ENCODE results near the gene CDKN2B-AS1.

Gene CDKN2B-AS1

DNA sequence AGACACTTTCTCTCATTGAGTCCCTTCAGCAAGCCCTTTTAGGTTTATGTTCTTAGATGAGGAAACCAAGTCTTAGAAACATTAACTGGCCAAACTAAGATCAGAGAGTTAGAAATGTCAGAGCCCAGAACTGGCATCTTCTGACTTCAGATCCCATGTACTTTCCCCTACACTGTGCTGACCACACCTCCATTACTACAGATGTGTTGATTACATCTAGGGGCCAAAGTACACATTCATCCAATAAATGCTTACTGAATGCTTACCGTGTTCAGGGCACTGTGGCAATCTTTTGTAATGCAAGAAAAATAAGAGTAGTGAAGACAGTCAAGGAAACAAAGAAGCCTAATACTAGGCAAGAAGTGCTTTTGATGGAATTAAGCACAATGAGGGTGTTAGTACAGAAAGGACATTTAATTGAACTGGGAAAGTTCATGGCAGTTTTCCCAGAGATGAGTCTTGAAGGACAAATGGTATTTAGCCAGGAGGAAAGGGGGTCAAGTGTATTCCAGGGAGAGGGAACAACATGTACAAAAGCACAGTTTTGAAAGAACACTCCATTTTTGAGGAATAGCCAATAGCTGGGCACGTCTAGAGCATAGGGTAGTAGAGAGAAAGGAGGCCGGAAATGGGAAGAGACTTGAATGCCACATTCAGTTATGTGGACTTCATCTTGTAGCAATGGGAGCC, 104.2 kb downstream of the CDKN2B-AS1 start:
- DNase-seq, result no peak

DNA sequence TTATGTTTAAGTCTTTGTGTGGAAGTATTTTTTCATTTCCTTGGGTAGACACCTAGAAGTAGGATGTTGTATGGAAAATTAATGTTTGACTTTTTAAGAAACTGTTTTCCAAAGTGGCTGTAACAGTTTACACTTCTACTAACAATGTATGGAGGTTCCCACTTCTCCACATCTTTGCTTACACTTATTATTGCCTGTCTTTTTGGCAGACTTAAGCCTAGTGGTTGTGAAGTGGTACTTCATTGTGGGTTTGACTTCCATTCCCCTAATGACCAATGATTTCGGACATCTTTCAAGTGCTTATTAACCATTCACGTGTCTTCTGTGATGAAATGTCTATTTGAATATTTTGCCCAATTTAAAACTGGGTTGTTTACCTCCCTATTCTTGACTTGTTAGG, 106.0 kb downstream of the CDKN2B-AS1 start:
- DNase-seq, result no peak

DNA sequence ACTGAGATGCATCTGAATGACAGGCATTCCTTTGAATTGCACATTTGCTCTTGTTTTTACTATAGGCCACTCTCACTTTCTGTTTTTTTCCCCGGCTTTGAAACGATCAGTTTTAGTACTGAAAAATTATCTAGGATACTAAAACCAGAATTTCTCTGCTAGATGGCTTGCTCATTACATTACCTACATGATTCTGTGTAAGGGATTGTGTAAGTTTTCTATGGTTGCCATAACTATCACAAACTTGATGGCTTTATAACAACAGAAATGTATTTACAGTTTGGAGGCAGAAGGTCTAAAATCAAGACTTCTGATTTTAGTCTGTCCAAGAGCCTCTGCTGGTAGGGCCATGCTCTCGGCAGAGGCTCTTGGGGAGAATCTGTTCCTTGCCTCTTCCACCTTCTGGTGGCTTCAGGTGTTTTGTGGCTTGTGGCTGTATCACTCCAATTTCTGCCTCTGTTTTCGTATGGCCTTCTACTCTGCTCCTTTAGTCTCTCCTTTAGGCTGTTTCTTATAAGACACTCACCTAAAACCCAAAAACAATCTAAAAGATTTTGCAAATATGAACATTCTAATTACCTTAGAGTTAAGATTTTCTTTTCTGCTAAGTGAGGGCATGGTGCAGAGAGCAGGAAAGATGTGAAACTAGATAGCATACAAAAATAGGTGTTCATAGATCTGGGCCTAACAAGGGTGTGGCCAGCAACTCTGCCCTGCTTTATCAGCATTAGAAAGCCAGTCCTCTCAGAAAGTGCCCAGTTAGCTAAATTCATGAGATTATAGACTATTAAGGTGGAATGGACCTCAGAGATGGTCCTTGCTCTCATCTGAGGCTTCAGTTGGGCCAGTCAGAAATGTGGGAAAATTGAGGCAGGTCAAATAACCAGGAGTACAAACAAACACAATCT, 107.8 kb downstream of the CDKN2B-AS1 start:
- DNase-seq, result no peak

DNA sequence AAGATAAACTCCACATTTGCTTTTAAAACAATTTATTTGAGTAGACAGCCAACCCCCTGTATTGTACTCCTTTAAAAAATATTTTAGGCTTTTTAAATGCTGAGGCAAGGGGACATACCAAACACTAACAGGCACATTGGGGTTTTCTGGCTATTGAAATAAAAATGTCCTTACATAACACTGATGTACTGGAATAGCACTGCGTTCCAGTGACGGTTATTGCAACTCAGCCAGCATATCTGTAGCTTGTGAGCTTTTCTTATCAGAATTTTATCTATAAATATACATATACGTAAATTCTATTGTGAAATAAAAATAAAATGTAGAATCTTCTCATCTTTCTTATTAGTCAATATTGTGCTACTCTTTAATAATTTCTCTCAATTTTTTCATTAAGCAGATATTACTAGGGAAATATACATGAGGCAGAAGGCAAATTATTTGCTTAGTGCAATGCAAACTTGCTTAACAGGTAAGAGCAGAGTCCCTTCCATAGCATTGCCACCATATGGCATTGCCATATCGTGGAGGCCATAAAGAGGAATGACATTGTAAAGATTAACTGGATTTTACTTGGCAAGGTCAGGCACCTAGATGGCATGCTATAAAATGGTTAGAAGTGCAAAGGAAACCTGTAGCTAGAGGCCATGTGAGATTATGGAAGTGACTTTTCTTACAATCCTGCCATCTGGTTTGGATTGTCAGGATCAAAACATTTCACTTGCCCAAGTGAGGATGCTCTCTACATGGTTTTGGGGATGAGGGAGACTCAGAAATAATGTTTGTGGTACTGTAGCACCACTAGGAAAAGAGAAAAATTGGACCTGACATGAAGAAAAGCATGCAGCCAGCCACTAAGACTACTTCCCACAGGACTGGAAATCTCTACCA, 109.3 kb downstream of the CDKN2B-AS1 start:
- DNase-seq, result no peak

DNA sequence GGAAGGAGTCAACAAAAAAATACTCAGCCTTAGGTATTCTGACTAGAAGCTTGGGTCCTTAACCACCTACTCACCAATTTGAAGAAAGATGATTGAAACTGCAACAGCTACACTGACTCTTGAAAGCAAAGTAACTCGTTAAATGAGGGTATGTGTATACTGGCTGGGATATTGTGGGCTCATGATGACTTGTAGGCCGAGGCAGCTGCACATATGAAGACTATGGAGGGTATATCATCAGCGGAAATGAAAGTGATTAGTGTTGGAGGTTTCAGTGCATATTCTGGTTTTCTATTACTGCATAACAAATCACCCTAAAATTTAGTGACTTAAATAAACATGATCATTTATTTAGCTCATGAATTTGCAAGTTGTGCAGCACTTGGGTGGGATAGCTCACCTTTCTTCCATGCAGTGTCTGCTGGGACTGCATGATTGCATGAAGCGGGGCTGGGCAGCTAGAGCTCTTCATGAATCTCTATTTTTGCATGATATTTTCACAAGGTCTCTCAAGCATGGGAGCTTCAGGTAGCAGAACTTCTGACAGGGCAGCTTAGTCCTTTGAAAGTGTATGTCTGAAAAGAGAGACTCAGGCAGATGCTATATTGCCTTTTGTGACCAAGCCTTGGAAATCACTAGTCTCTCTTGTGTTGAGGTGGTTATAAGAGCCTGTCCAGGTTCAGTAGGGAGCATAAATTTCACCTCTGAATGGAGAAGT, 110.6 kb downstream of the CDKN2B-AS1 start:
- no peak for DNase-seq

DNA sequence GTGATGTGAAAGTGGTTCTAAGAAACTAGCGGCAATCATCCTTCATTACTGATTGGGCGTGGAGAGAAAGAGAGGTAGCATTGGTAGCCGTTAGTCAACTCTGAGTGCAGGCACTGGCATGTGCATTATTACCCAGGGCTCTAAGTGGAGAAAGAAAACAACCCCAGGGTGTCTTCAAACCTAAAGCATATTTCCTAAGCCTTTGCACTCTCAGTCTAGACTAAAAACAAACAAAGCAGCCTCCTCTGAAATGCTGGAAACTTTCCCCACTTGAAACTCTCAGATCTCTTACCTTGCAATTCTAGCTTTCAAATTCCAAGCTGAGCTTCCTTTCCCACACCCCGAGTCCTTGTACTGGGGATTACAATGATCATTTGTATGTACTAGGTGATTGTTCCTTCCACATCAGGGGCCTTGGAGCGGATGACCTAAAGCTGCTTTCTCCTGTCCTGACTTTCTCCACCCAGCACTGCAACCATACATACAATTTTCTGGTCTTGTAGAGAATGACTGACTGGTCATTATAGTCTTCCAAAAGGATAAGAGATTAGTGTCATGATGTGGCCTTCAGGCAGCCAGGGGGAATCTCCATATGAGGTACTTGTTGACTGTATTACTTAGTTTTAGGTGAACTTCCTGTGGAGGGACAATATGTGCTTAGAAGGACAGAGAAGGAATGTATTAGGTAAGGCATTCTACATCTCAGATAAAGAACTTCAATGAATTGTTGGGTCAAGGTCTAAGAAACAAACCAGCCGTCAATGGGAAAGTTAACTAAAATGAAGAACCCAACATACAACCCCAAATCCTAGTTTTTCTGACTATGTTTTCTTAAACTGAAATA, 112.8 kb downstream of the CDKN2B-AS1 start:
- no peak for DNase-seq

DNA sequence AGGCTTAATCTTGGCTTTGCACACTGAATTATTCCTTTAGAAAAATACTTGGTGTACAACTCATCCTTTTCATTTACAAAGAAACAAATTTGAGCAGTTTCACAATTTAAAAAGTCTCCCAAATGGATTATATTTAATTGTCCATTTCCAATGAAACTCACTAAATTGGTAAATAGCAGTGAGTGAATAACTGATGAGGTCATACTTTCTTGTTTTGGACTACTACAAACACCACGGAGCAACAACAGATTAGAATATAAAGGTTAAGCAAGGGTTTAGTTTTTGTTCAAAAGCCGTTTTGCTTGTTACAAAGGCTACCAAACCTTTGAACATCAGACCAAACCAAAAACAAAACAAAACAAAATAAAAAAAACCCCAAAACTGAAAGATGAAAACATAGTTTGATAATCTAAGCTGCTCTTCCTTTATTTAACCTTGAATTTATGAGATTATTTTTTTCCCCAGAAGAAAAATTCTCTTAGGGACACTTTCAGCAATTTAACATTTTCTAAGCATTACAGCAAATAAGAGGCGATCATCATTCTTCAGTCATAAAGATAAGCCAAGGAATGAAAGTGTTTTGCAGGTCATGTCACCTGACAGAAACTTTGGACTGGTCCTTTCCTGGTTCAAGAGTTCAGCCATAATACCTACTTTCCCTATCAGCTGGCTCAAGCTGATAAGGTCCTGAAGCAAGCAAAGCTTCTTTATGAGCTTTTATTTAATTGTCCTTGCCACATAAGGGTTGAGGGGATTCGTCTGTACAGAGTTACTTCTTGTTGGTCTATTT, 114.2 kb downstream of the CDKN2B-AS1 start:
- DNase-seq, result no peak

DNA sequence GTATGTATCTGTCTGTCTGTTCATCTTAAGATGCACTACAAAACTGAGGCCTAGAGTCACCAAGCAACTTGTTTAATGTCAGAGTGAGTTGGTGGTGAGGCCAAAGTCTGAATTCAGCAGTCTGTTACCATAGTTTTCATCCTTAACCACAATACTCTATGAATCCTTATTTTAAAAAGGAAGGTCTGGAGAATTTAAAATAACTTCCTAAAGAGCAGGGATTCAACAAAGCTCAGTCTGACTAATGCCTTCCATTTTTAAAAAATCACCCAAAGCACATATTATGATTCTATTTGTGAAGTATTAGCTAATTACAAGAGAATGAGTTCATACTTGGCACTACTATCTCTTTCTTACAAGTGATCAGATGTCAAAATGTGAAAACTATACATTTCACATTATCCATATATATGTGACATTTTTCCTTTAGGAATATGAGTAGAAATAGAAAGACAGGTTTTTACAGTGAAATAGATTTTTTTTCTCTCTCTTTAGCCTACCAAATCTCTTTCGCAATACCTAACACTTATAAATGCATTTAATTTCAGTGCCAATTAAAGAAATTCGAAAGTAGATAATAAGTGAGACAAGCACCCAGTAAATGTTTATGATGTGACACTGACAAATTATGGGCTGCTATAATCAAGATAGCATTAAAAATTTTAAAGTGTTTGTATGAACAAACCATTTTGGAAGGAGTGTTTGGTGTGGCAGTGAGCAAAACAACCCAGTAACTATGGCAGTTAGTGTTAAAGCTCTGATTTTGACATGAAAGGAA, 116.8 kb downstream of the CDKN2B-AS1 start:
- no peak for DNase-seq

DNA sequence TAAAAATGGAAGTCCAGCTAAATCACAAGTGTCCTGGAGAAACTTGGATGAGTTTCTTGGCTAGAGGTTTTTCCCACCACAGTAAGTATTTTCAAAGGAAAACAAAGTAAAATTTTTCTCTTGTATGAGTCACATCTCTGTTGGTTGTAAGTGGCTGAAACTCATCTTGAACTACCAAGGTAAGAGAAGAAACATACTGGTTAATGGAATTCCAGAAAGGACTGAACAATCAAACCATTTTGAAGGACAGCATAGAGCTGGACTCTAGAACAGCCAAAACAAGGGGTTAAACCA, 117.3 kb downstream of the CDKN2B-AS1 start:
- no peak for DNase-seq

DNA sequence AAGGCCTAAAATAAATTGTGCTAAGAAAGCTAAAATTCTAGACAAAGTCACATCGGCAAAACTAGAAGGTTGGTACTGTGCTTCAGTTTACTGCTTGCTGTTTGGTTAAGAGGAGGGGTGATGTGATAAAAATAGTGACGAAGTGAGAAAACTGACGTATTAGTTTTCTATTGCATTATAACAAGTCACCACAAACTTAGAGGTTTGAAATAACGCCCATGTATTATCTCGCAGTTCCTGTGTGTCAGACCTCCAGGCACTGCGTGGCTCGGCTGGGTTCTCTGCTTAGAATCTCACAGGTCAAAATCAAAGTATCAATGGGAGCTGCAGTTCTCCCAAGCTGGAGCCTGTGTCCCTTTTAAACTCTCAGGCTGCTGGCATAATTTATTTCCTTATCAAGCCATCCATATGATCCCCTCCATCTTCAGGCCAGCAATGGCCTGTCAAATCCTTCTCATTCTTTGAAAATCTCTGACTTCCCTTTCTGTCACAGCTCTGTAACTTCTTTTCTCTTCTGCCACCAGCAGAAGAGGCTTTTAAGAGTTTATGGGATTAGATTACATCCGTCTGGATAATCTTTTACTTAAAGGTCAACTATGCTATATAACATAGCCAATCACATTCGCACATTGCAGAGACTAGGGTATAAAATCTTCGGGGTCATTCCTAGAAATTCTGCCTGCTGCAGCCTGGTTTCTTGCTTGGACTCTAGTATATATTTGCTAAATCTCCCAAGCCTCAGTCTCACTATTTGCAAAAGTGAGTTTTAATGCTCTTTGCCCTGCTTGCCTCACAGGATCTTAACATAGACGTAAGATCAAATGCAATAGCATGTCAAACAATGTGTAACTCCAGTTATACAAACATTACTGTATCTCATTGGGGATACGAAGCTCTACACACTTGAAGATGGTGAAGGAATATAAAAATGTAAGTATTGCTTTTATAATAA, 118.6 kb downstream of the CDKN2B-AS1 start:
- DNase-seq, result no peak

DNA sequence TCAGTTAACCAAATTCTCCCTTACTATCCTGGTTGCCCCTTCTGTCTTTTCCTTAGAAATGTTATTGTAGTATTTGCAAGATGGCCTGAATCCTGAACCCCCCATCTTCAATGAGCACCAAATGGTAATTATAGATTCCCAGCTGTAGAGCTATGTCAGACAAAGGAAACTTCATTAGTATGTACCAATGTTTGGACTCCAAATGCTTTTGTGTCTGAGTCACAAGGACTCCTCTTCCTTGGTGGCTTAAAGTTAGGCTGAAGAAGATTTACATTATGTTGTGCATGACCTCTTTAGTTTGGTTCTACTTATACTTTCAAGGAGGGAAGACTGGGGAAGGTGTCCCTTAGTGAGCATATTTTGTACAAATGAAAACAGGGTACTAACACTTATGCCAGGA, 120.4 kb downstream of the CDKN2B-AS1 start:
- DNase-seq, result no peak

DNA sequence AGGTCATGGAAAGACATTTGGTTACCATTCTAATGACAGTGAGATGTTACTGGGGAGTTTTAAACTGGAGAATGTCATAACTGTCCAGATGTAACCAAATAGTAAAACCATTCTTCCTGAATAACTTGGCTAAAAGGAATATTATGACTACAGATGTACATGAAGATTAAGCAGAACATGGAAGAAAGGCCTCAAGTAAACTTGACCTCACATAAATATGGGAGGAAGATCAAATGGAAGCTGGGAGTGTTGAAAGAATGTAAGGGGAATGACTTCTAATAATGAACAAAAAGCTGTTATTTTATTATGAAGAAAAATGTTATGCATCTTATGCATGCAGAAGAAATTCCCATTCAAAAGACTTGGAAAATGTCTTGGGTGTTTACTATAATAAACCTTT, 122.2 kb downstream of the CDKN2B-AS1 start:
- no peak for DNase-seq

DNA sequence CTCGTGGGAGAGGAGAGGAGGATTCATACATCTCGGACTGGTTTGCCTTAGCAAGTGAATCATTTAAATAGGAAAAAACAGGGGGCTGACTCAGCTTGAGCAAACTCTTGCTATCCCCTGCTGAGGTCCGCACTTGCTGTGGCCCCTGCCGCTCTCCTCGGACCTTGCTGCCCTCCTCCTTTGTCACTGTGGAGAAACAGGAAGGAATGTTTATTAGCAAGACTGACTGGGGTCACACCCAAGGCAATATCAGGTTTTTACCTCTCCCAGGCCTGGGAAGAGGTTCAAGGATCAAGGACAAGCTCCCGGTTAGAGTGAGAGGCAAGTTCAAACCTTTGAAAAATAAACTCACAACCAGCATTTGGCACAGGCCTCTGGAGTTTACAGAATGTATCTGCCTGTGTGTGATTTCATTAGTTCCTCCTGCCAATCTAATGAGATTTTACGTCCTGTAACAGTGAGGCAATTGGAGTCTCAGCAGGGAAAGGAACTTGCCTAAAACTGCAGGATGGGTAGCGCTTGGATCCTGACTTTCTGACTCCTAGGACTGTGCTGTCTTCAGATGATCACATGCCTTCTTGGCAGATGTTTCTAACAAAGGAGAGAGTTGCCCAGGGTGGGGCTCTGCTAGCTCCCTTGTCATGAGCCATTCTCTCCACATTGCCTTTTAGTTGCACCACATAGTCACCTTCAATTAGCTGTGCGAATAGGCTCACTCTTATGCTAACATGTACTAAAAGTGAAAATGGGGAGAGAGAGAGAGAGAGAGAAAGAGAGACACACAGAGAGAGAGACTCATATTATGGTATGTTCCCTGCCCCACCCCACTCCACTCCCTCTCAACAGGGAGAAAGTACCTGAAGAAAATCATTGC, 123.2 kb downstream of the CDKN2B-AS1 start:
- no peak for DNase-seq

DNA sequence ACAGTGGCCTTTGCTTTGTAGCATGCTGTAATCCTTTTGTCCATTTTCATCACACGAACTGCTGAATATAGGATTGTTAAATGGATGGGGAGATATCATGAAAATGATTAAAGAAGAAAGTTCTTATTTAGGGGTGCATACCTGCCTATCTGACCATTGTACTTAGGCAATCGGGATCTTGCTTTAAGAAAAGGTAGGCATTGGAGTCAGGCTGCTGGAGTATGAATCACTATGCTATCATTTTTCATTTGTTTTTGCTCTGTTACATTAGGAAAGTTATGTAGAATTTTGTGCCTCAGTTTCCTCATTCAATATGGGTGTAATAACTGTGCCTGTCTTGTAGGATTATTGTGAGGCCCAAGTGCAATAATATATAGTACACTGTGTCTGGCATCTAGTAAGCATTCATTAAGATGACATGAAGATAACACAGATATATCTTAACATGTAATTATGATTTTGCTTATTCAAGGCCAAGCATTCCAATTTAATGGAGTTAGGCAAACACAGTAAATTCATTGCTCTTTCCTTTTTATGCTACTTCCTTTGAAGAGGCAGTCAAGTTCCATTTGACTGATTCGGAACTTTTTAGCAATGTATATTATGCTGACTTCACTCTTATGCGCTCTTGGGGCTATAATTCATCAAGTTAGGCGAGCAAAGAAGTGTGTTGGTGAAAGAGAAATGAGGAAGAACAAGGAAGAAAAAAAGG, 124.4 kb downstream of the CDKN2B-AS1 start:
- no peak for DNase-seq

DNA sequence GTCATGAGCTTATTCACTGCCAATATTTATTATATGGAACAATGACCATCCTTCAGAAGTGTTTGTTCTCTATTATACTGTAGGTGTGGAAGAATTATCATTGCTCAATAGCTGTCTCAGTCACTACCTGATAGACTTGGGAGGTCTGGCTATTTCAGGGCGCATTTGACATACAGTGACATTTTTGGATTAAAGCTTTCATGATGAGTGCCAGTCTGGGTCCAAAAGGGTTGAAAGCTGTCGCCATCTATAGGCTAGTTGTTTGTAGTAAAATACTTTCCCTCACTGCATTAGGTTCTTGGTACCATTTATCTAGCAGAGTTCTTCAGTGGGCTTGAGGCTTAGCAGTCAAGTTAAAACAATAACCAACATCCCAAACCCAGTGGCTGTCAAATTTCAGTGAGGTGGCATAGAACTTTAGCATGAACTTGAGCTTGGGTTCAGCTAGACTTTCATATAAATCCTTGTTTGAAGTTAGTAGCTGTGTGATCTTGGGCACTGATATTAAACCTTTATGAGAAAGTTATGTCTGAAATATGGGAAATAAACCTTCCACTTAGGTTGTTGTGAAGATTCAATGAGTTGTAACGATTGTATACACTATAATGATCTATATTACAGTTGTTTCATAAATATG, 125.0 kb downstream of the CDKN2B-AS1 start:
- DNase-seq, result peak; percentile 49

DNA sequence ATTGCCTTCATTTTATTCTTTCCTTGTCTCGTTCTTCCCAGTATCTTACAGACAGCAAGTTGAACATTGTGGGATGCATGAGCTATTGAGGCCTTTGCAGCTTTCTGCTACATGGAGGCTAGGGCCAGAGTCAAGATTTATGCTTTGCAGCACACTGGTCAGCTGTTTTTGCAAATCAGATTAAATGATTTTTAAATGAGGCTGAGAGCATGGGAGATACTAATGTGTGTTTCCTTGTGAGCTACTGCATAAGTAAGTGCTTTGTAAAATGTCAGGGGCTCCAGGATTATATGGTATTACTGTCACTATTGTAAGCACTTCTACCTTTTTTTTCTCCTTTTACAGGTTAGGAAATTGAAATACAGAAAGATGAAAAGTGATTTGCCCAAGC, 125.6 kb downstream of the CDKN2B-AS1 start:
- no peak for DNase-seq

DNA sequence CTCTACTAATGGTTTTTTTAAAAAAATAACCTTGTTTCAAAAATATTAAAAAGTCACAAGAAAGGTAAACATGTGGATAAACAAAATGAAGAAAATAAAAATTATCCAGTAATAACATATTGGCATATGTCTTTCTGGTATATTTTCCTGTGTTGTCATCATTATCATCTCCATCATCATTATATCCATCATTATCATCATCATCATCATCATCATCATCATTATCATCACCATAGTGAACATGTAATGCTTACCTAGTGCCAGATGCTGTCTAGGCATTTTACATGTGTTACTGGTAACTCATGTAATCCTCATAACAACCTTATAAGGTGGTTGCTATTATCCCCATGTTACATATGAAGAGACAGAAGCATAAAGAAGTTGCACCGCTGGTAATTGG, 126.0 kb downstream of the CDKN2B-AS1 start:
- no peak for DNase-seq
